ENCODE results near the gene SGK1.
A peak's percentile ranks its signal among the peaks of the same experiment; 100 is the strongest.

Gene SGK1

GRCh38 chr6:134170844-134171243 is 147.1 kb downstream of the SGK1 start:
- Histone ChIP-seq H3K9me3 (ENCODE audit: control insufficient read depth in 2 of 2, low read length in 2 of 2) (no peaks in the 10 kb centered on the region), H3K36me3 (ENCODE audit: control insufficient read depth in 2 of 2, insufficient read depth in 2 of 2, low read length in 2 of 2) (peaks cover 4% of the 10 kb centered on the region in 2 donors), H3K4me1 (ENCODE audit: control insufficient read depth, insufficient read depth, low read length) (peaks cover 6% of the 10 kb centered on the region), H3K27ac (ENCODE audit: low read length) (no peak overlapping the region), H3K9ac (ENCODE audit: low read length in 2 of 2) (no peak overlapping the region), H3K4me3 (ENCODE audit: low read length in 2 of 2) (peak overlapping the region in 1 of 2 donors; percentile 9), H3K27me3 (ENCODE audit: control insufficient read depth in 1 of 2, insufficient read depth in 2 of 2, low read length in 2 of 2) (no peaks in the 10 kb centered on the region)

DNA sequence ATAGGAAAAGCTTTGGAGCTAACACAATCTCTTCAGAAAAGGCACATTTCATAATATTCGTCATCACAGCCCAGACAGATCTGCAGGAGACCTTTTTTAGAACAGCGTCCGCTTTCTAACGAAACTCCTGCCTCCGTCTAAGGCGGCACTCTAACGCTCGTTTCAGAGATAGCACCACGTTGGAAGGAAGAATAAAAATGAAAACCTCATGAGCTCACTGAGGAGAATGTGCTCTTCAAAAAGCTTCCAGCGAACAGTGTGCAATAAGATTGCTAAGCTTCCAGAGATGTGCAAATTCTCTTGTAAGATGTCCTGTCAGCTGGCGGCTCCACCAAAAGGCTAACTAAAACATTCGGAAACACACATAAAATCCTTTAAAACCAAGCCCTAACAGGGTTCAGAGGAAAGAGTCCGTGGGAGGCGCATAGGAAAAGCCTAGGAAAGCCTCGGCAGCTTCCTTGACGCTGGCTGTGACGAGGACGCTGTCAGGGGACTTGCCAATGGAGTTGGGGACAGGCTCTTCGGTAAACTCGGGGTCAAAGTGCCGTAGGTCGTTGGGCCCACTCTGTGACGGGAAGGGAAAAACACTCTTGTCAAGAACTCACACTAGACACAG is 147.9 kb downstream of the SGK1 start:
- H3K4me3 ChIP-seq (ENCODE audit: low read length in 2 of 2) = no peak overlapping the region
- H3K4me1 ChIP-seq (ENCODE audit: control insufficient read depth, insufficient read depth, low read length) = peaks cover under 1% of the 10 kb centered on the region
- H3K27me3 ChIP-seq (ENCODE audit: control insufficient read depth in 1 of 2, insufficient read depth in 2 of 2, low read length in 2 of 2) = no peaks in the 10 kb centered on the region
- peaks cover 4% of the 10 kb centered on the region in 2 donors for H3K36me3 ChIP-seq (ENCODE audit: control insufficient read depth in 2 of 2, insufficient read depth in 2 of 2, low read length in 2 of 2)
- H3K27ac ChIP-seq (ENCODE audit: low read length) = no peak overlapping the region
- no peaks in the 10 kb centered on the region for H3K9me3 ChIP-seq (ENCODE audit: control insufficient read depth in 2 of 2, low read length in 2 of 2)
- no peak overlapping the region for H3K9ac ChIP-seq (ENCODE audit: low read length in 2 of 2)

DNA sequence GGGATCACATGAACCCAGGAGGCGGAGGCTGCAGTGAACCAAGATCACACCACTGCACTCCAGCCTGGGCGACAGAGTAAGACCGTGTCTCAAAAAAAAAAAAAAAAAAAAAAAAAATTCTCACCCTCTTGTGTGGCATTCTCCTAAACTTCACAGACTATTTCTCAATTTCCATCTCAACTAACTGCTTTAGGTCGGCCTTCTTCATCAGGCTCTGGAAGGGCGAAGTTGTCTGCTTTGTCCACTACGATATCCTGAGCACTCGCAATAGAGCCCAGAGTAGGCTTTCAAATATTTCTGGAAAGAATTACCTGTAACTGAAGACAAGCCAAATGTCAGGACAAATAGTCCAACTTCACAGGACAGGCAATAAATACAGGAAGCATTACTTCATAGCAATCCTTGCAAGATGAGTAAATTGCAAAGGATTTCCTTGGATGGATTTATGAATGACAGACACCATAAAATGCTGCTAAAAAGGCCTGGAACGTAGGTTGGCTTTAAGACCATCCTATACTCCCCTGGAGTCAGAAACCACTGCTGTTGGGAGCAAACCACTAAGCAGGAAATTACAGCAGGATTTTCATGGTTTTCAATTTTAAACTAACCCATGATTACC is 149.2 kb downstream of the SGK1 start:
- Histone ChIP-seq H3K27ac (ENCODE audit: low read length) (no peak overlapping the region), H3K9ac (ENCODE audit: low read length in 2 of 2) (no peak overlapping the region)

GRCh38 chr6:134166511-134167261 is 151.2 kb downstream of the SGK1 start:
- no peaks in the 10 kb centered on the region for H3K4me1 ChIP-seq (ENCODE audit: control insufficient read depth, insufficient read depth, low read length)
- peaks cover 0 to 4% of the 10 kb centered on the region in 2 donors for H3K36me3 ChIP-seq (ENCODE audit: control insufficient read depth in 2 of 2, insufficient read depth in 2 of 2, low read length in 2 of 2)
- no peak overlapping the region for H3K27ac ChIP-seq (ENCODE audit: low read length)
- H3K9ac ChIP-seq (ENCODE audit: low read length in 2 of 2) = no peak overlapping the region
- H3K9me3 ChIP-seq (ENCODE audit: control insufficient read depth in 2 of 2, low read length in 2 of 2) = no peaks in the 10 kb centered on the region
- no peaks in the 10 kb centered on the region for H3K27me3 ChIP-seq (ENCODE audit: control insufficient read depth in 1 of 2, insufficient read depth in 2 of 2, low read length in 2 of 2)
- H3K4me3 ChIP-seq (ENCODE audit: low read length in 2 of 2) = no peak overlapping the region

More for the DNA sequence above, 149.2 kb downstream of the SGK1 start:
- H3K4me1 ChIP-seq (ENCODE audit: control insufficient read depth, insufficient read depth, low read length) = no peaks in the 10 kb centered on the region
- no peaks in the 10 kb centered on the region for H3K9me3 ChIP-seq (ENCODE audit: control insufficient read depth in 2 of 2, low read length in 2 of 2)
- H3K4me3 ChIP-seq (ENCODE audit: low read length in 2 of 2) = no peak overlapping the region
- no peaks in the 10 kb centered on the region for H3K27me3 ChIP-seq (ENCODE audit: control insufficient read depth in 1 of 2, insufficient read depth in 2 of 2, low read length in 2 of 2)
- peaks cover 4% of the 10 kb centered on the region in 2 donors for H3K36me3 ChIP-seq (ENCODE audit: control insufficient read depth in 2 of 2, insufficient read depth in 2 of 2, low read length in 2 of 2)

DNA sequence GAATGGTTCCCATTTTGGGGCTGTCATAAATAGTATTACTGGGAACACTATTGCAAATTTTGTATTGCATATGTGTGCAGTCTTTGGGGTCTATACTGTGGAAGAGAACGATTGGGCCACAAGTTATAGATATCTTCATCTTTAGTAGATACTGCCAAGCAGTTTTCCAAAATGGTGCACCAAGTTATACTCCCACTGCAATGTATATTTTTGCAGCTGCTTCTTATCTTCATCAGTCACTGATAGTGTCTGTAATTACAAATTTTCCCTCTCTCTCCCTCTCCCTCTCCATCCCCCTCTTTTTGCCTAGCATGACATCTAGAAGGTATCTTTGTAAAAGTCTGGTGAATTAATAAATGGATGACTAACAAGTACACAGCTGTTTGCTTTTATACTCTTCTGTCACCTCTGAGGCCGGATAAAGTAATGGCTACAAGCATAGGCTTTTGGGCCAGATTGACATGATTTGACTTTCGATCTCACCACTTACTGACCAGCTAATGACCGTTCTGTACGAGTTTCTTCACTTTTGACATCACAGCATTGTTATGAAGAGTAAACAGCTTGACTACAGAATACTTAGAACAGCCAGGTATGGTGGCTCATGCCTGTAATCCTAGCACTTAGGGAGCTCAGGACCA is 152.2 kb downstream of the SGK1 start:
- no peak overlapping the region for H3K9ac ChIP-seq (ENCODE audit: low read length in 2 of 2)
- H3K4me3 ChIP-seq (ENCODE audit: low read length in 2 of 2) = no peak overlapping the region
- peaks cover 0 to 3% of the 10 kb centered on the region in 2 donors for H3K36me3 ChIP-seq (ENCODE audit: control insufficient read depth in 2 of 2, insufficient read depth in 2 of 2, low read length in 2 of 2)
- H3K27ac ChIP-seq (ENCODE audit: low read length) = no peak overlapping the region
- no peaks in the 10 kb centered on the region for H3K27me3 ChIP-seq (ENCODE audit: control insufficient read depth in 1 of 2, insufficient read depth in 2 of 2, low read length in 2 of 2)
- H3K9me3 ChIP-seq (ENCODE audit: control insufficient read depth in 2 of 2, low read length in 2 of 2) = no peaks in the 10 kb centered on the region
- no peaks in the 10 kb centered on the region for H3K4me1 ChIP-seq (ENCODE audit: control insufficient read depth, insufficient read depth, low read length)

GRCh38 chr6:134164300-134164699 is 153.6 kb downstream of the SGK1 start:
- no peak overlapping the region for H3K4me3 ChIP-seq (ENCODE audit: low read length in 2 of 2)
- H3K27me3 ChIP-seq (ENCODE audit: control insufficient read depth in 1 of 2, insufficient read depth in 2 of 2, low read length in 2 of 2) = no peaks in the 10 kb centered on the region
- peaks cover 0 to 2% of the 10 kb centered on the region in 2 donors for H3K36me3 ChIP-seq (ENCODE audit: control insufficient read depth in 2 of 2, insufficient read depth in 2 of 2, low read length in 2 of 2)
- H3K9ac ChIP-seq (ENCODE audit: low read length in 2 of 2) = no peak overlapping the region
- no peak overlapping the region for H3K27ac ChIP-seq (ENCODE audit: low read length)
- no peaks in the 10 kb centered on the region for H3K4me1 ChIP-seq (ENCODE audit: control insufficient read depth, insufficient read depth, low read length)
- no peaks in the 10 kb centered on the region for H3K9me3 ChIP-seq (ENCODE audit: control insufficient read depth in 2 of 2, low read length in 2 of 2)

- H3K9ac ChIP-seq (ENCODE audit: low read length in 2 of 2) = no peak overlapping the region
- no peaks in the 10 kb centered on the region for H3K36me3 ChIP-seq (ENCODE audit: control insufficient read depth in 2 of 2, insufficient read depth in 2 of 2, low read length in 2 of 2)
- no peaks in the 10 kb centered on the region for H3K4me1 ChIP-seq (ENCODE audit: control insufficient read depth, insufficient read depth, low read length)
- H3K27ac ChIP-seq (ENCODE audit: low read length) = no peak overlapping the region
- H3K4me3 ChIP-seq (ENCODE audit: low read length in 2 of 2) = no peak overlapping the region
- H3K27me3 ChIP-seq (ENCODE audit: control insufficient read depth in 1 of 2, insufficient read depth in 2 of 2, low read length in 2 of 2) = no peaks in the 10 kb centered on the region
- no peaks in the 10 kb centered on the region for H3K9me3 ChIP-seq (ENCODE audit: control insufficient read depth in 2 of 2, low read length in 2 of 2)
These were observed 155.0 kb downstream of the SGK1 start for GRCh38 chr6:134162932-134163331.

GRCh38 chr6:134161041-134161440 is 156.9 kb downstream of the SGK1 start:
- Histone ChIP-seq H3K4me3 (ENCODE audit: low read length in 2 of 2) (no peak overlapping the region), H3K9ac (ENCODE audit: low read length in 2 of 2) (no peak overlapping the region)

GRCh38 chr6:134152767-134153485 is 165.0 kb downstream of the SGK1 start:
- H3K4me1 ChIP-seq (ENCODE audit: control insufficient read depth, insufficient read depth, low read length) = no peaks in the 10 kb centered on the region
- H3K27ac ChIP-seq (ENCODE audit: low read length) = no peak overlapping the region
- no peak overlapping the region for H3K4me3 ChIP-seq (ENCODE audit: low read length in 2 of 2)
- no peaks in the 10 kb centered on the region for H3K36me3 ChIP-seq (ENCODE audit: control insufficient read depth in 2 of 2, insufficient read depth in 2 of 2, low read length in 2 of 2)
- H3K27me3 ChIP-seq (ENCODE audit: control insufficient read depth in 1 of 2, insufficient read depth in 2 of 2, low read length in 2 of 2) = no peaks in the 10 kb centered on the region
- no peaks in the 10 kb centered on the region for H3K9me3 ChIP-seq (ENCODE audit: control insufficient read depth in 2 of 2, low read length in 2 of 2)
- H3K9ac ChIP-seq (ENCODE audit: low read length in 2 of 2) = no peak overlapping the region

More at GRCh38 chr6:134161041-134161440, 156.9 kb downstream of the SGK1 start:
- Histone ChIP-seq H3K27ac (ENCODE audit: low read length) (no peak overlapping the region), H3K36me3 (ENCODE audit: control insufficient read depth in 2 of 2, insufficient read depth in 2 of 2, low read length in 2 of 2) (no peaks in the 10 kb centered on the region), H3K4me1 (ENCODE audit: control insufficient read depth, insufficient read depth, low read length) (no peaks in the 10 kb centered on the region), H3K27me3 (ENCODE audit: control insufficient read depth in 1 of 2, insufficient read depth in 2 of 2, low read length in 2 of 2) (no peaks in the 10 kb centered on the region), H3K9me3 (ENCODE audit: control insufficient read depth in 2 of 2, low read length in 2 of 2) (no peaks in the 10 kb centered on the region)

DNA sequence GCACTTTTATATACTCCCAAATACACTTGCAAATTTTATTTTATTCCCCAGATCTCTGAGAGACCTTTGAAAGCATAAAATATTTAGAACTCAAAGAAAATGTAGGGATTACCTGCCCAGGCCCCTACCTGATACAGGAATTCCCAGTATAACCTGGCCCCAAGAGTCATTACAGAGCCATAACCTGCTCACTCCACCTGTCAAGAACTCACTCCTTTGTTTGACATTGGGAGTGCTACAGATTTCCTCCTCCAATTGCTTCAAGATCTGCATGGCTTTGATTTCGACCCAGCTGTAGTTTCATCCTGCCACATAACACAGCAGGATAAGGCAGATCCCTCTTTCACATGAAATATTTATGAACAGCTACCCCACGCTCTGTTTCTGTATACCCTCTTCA is 169.3 kb downstream of the SGK1 start:
- no peak overlapping the region for H3K27ac ChIP-seq (ENCODE audit: low read length)
- no peaks in the 10 kb centered on the region for H3K4me1 ChIP-seq (ENCODE audit: control insufficient read depth, insufficient read depth, low read length)
- H3K9ac ChIP-seq (ENCODE audit: low read length in 2 of 2) = no peak overlapping the region
- no peak overlapping the region for H3K4me3 ChIP-seq (ENCODE audit: low read length in 2 of 2)
- H3K36me3 ChIP-seq (ENCODE audit: control insufficient read depth in 2 of 2, insufficient read depth in 2 of 2, low read length in 2 of 2) = no peaks in the 10 kb centered on the region
- no peaks in the 10 kb centered on the region for H3K27me3 ChIP-seq (ENCODE audit: control insufficient read depth in 1 of 2, insufficient read depth in 2 of 2, low read length in 2 of 2)
- no peaks in the 10 kb centered on the region for H3K9me3 ChIP-seq (ENCODE audit: control insufficient read depth in 2 of 2, low read length in 2 of 2)

All from stomach smooth muscle (tissue), 2 donors.